OCI-LY1 (cell line): ENCODE results near the gene FHL1.
"Not testable (repeated sequence)": the region's sequence is repeated elsewhere in the genome, so short reads cannot be mapped to it uniquely, and the experiment has no call there.

Experiments used
- H2AFZ ChIP-seq: fragments of 200-600 bp; sonication (generic), shearing (Covaris generic); 2 replicates; pipeline ENCODE4 v1.6.0; 2014; ENCODE audit warnings: antibody characterized with exemption, mild to moderate bottlenecking, low read length
- H3F3A ChIP-seq: fragments of 200-600 bp; sonication (generic), shearing (Covaris generic); 2 replicates; pipeline ENCODE4 v1.6.0; 2014; ENCODE audit warnings: mild to moderate bottlenecking, antibody characterized with exemption, low read length, moderate library complexity; ENCODE audit not compliant: insufficient read depth
- H3K27ac ChIP-seq: fragments of 200-600 bp; sonication (generic); 2 replicates; pipeline ENCODE4 v1.5.1; 2014; ENCODE audit warnings: low read length, mixed run types, mild to moderate bottlenecking, low read depth; ENCODE audit not compliant: poor library complexity, severe bottlenecking
- H3K27me3 ChIP-seq: fragments of 200-600 bp; sonication (generic); 2 replicates; pipeline ENCODE4 v1.6.0; 2014; ENCODE audit warnings: antibody characterized with exemption, mild to moderate bottlenecking, low read length, moderate library complexity; ENCODE audit not compliant: insufficient read depth
- H3K36me3 ChIP-seq: fragments of 200-600 bp; sonication (generic); 2 replicates; pipeline ENCODE4 v1.6.1; 2014; ENCODE audit warnings: mild to moderate bottlenecking, antibody characterized with exemption, low read length, moderate library complexity, mixed read lengths; ENCODE audit not compliant: insufficient read depth
- H3K4me1 ChIP-seq: fragments of 200-600 bp; sonication (generic); 2 replicates; pipeline ENCODE4 v1.5.1; 2014; ENCODE audit warnings: mild to moderate bottlenecking, low read length, moderate library complexity; ENCODE audit not compliant: insufficient read depth, severe bottlenecking
- H3K4me2 ChIP-seq: fragments of 200-600 bp; sonication (generic), shearing (Covaris generic); 2 replicates; pipeline ENCODE4 v1.6.1; 2014; ENCODE audit warnings: low read length
- H3K4me3 ChIP-seq: fragments of 200-600 bp; sonication (generic); 2 replicates; pipeline ENCODE4 v1.5.1; 2014; ENCODE audit warnings: low read length, low read depth, mild to moderate bottlenecking, mixed read lengths; ENCODE audit not compliant: poor library complexity, severe bottlenecking
- H3K79me2 ChIP-seq: fragments of 200-600 bp; shearing (Covaris generic); 2 replicates; pipeline ENCODE4 v1.6.1; 2016; ENCODE audit warnings: mixed run types, low read length, mixed read lengths; ENCODE audit not compliant: insufficient read depth
- H3K9ac ChIP-seq: fragments of 200-600 bp; sonication (generic), shearing (Covaris generic); 2 replicates; pipeline ENCODE4 v1.6.1; 2014; ENCODE audit warnings: mild to moderate bottlenecking, low read length, mixed read lengths
- H3K9me2 ChIP-seq: fragments of 200-600 bp; sonication (generic), shearing (Covaris generic); 2 replicates; pipeline ENCODE4 v1.6.1; 2014; ENCODE audit warnings: low read depth, mild to moderate bottlenecking, low read length, mixed read lengths
- H3K9me3 ChIP-seq: fragments of 200-600 bp; shearing (Covaris generic); 2 replicates; pipeline ENCODE4 v1.6.1; 2014; ENCODE audit warnings: low read length, mixed read lengths
- H4K20me1 ChIP-seq: fragments of 200-600 bp; sonication (generic), shearing (Covaris generic); 2 replicates; pipeline ENCODE4 v1.6.0; 2016; ENCODE audit warnings: mild to moderate bottlenecking, low read length; ENCODE audit not compliant: insufficient read depth
- EZH2 ChIP-seq: fragments of 200-600 bp; sonication (generic), shearing (Covaris generic); IDR thresholded peaks from 2 replicates; pipeline ENCODE4 v1.8.0; 2017; ENCODE audit warnings: borderline replicate concordance, mixed run types, mild to moderate bottlenecking, antibody characterized with exemption, low read length, moderate library complexity, mixed read lengths
- TF ChIP-seq, protein P1 (sequence below): fragments of 200-600 bp; sonication (generic), shearing (Covaris generic); IDR thresholded peaks from 2 replicates; pipeline ENCODE4 v1.5.1; 2017; ENCODE audit warnings: mild to moderate bottlenecking, antibody characterized with exemption, low read length, moderate library complexity, mixed read lengths

The FHL1 gene

DNA sequence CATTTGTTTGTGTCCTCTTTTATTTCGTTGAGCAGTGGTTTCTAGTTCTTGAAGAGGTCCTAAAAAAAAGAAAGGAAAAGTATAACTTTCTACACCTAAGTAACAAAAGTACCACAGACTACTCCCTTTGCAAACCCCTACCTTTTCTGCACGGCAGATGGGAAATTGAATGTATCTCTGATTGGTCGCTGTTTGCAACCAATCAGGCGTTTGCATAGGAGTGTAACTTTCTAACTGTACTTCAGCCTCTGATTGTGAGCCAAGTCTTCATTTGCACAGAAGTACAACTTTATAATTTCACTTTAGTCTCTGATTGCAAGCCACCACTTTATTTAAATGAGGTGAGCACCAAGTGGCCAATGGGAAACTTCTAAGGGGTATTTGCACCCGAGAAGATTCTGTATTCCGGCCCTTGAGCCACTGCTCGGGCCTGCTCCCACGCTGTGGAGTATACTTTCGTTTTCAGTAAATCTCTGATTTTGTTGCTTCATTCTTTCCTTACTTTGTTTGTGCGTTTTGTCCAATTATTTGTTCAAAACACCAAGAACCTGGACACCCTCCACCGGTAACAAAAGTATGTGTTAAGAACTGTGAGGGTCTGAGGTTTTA is 40.3 kb upstream of the FHL1 start:
- Histone ChIP-seq H3K4me3 (no peak overlapping the region), H3F3A (no peaks in the 10 kb centered on the region), H3K36me3 (no peaks in the 10 kb centered on the region), H3K9ac (no peak overlapping the region), H4K20me1 (no peaks in the 10 kb centered on the region), H3K4me1 (no peaks in the 10 kb centered on the region), H2AFZ (no peak overlapping the region), H3K9me2 (no peaks in the 10 kb centered on the region), H3K79me2 (no peaks in the 10 kb centered on the region), H3K27ac (no peak overlapping the region), H3K9me3 (no peaks in the 10 kb centered on the region), H3K27me3 (no peaks in the 10 kb centered on the region), H3K4me2 (no peak overlapping the region)
- TF ChIP-seq, protein P1, sequence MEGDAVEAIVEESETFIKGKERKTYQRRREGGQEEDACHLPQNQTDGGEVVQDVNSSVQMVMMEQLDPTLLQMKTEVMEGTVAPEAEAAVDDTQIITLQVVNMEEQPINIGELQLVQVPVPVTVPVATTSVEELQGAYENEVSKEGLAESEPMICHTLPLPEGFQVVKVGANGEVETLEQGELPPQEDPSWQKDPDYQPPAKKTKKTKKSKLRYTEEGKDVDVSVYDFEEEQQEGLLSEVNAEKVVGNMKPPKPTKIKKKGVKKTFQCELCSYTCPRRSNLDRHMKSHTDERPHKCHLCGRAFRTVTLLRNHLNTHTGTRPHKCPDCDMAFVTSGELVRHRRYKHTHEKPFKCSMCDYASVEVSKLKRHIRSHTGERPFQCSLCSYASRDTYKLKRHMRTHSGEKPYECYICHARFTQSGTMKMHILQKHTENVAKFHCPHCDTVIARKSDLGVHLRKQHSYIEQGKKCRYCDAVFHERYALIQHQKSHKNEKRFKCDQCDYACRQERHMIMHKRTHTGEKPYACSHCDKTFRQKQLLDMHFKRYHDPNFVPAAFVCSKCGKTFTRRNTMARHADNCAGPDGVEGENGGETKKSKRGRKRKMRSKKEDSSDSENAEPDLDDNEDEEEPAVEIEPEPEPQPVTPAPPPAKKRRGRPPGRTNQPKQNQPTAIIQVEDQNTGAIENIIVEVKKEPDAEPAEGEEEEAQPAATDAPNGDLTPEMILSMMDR: no peak

DNA sequence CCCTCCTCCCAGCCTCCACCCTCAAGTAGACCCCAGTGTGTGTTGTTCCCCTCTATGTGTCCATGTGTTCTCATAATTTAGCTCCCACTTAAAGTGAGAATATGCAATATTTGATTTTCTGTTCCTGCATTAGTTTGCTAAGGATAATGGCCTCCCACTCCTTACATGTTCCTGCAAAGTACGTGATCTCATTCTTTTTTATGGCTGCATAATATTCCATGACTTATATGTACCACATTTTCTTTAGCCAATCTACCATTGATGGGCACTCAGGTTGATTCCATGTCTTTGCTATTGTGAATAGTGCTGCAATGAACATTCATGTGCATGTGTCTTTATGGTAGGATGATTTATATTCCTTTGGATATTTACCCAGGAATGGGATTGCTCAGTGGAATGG is 38.4 kb upstream of the FHL1 start:
- not testable (repeated sequence) for H3K4me2 ChIP-seq, H2AFZ ChIP-seq, H3K9me2 ChIP-seq, H3K36me3 ChIP-seq, H3K9me3 ChIP-seq, H3K27ac ChIP-seq, H3K27me3 ChIP-seq, H3K9ac ChIP-seq, H3K79me2 ChIP-seq, H3K4me3 ChIP-seq, H3F3A ChIP-seq, H3K4me1 ChIP-seq, H4K20me1 ChIP-seq

DNA sequence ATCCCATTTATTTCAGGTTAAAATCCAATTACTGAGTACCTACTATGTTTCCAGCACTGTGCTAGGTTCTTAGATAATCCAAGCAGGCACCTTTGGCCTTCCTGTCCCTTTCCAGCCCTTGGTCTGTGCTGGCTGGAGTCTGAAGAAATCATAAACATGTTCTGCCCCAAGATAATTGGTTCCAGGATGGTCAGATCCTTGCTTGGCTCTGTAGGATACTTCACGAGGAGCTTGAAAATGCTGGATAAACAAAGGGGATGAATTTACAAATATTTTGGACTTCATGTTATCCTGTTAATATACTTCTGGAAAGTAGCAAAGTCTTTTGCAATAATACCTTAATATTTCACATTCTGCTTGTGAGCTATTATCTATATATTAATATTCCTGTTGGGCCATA is 35.0 kb upstream of the FHL1 start:
- Histone ChIP-seq H3K27ac (no peak overlapping the region), H3K4me2 (no peak overlapping the region), H4K20me1 (no peaks in the 10 kb centered on the region), H2AFZ (no peak overlapping the region), H3F3A (no peaks in the 10 kb centered on the region), H3K79me2 (no peaks in the 10 kb centered on the region), H3K9me3 (no peaks in the 10 kb centered on the region), H3K4me3 (no peak overlapping the region), H3K9ac (no peak overlapping the region), H3K9me2 (no peaks in the 10 kb centered on the region), H3K4me1 (no peaks in the 10 kb centered on the region), H3K36me3 (no peaks in the 10 kb centered on the region), H3K27me3 (no peaks in the 10 kb centered on the region)
- no peak for TF ChIP-seq EZH2
- TF ChIP-seq, protein P1: no peak

DNA sequence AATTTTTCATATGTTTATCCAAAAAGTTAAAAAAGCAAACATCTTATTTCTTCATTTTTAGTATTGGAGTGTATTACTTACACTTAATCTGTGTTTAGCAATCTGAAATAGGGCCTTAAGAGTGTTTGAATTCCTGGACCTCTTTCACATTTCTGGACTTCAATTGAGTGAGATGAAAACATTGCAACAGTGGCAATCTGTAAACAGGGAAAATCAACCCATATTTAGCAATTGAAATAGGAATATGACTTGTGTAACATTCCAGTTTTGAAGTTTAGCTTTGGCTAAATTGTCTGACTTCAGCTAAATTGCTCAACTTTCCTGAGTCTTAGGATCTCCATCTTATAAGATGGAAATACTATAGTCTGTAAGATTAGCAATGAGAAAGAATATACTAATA is 34.6 kb upstream of the FHL1 start:
- no peaks in the 10 kb centered on the region for H3K4me1 ChIP-seq
- H3K27me3 ChIP-seq: no peaks in the 10 kb centered on the region
- no peak overlapping the region for H2AFZ ChIP-seq
- no peaks in the 10 kb centered on the region for H3K36me3 ChIP-seq
- H3K27ac ChIP-seq: no peak overlapping the region
- H4K20me1 ChIP-seq: no peaks in the 10 kb centered on the region
- H3F3A ChIP-seq: no peaks in the 10 kb centered on the region
- H3K9me3 ChIP-seq: no peaks in the 10 kb centered on the region
- no peaks in the 10 kb centered on the region for H3K9me2 ChIP-seq
- H3K79me2 ChIP-seq: no peaks in the 10 kb centered on the region
- no peak overlapping the region for H3K4me3 ChIP-seq
- TF ChIP-seq, protein P1: no peak
- TF ChIP-seq EZH2: no peak
- no peak overlapping the region for H3K9ac ChIP-seq
- no peak overlapping the region for H3K4me2 ChIP-seq
